ENCODE measurements around the gene KXD1. TPM values are rescaled to one million over a fixed set of nuclear protein-coding genes. Genes with fewer than 3 reads are reported as not detected.

The KXD1 gene
- total and polyA plus RNA-seq, 10 of the 15 experiments (the other 5 are each of a cell fraction or from before 2014, with no cell fraction given) = 27.5 to 209 (median 129) TPM

- TF ChIP-seq REST (IDR thresholded peaks at IDR 0.05; ENCODE audit: low read depth, low read length) = no peak
- no peak for TF ChIP-seq ZBED1 (IDR thresholded peaks at IDR 0.05; ENCODE audit: borderline replicate concordance)
- TF ChIP-seq MAX (IDR thresholded peaks at IDR 0.05; ENCODE audit: low read depth, low read length) = no peak
- no peak for TF ChIP-seq RELA (IDR thresholded peaks at IDR 0.05; ENCODE audit: borderline replicate concordance, partially characterized antibody)
- TF ChIP-seq RAD51 (IDR thresholded peaks at IDR 0.05) = no peak
- no peak for TF ChIP-seq MTA3 (IDR thresholded peaks at IDR 0.05; ENCODE audit: borderline replicate concordance, low read length)
- no peak for TF ChIP-seq ATF3 (IDR thresholded peaks at IDR 0.05; ENCODE audit: borderline replicate concordance, extremely low read depth, low read depth, low read length)
- TF ChIP-seq MYC (IDR thresholded peaks at IDR 0.05; ENCODE audit: insufficient read depth, insufficient read length, insufficient replicate concordance, low read length, severe bottlenecking) = no peak
- TF ChIP-seq BCLAF1 (IDR thresholded peaks at IDR 0.05) = no peak
- no peak for TF ChIP-seq GABPA (IDR thresholded peaks at IDR 0.05; ENCODE audit: low read depth)
- TF ChIP-seq SREBF2 (IDR thresholded peaks at IDR 0.05; ENCODE audit: low read length) = no peak
- peak; percentile 44 for TF ChIP-seq PKNOX1 (IDR thresholded peaks at IDR 0.05)
- no peak for TF ChIP-seq TARDBP (IDR thresholded peaks at IDR 0.05; ENCODE audit: borderline replicate concordance)
- peak; percentile 39; the same call in 1 of the 2 replicates for TF ChIP-seq CREM (IDR thresholded peaks at IDR 0.05; ENCODE audit: low read depth)
- peak; percentile 49; the same call in 1 of the 2 replicates for TF ChIP-seq RAD21 (IDR thresholded peaks at IDR 0.05; ENCODE audit: insufficient read depth, low read depth, low read length)
- TF ChIP-seq PRDM15 (CRISPR knock-in tag; IDR thresholded peaks at IDR 0.05) = no peak
- TF ChIP-seq ZNF217 (IDR thresholded peaks at IDR 0.05) = no peak
Measured at GRCh38 chr19:18543814-18544475, 13.7 kb upstream of the KXD1 start (continued).
